ENCODE results near the gene SETBP1.

Gene SETBP1

GRCh38 chr18:44709307-44710126 lies 28.8 kb downstream of the SETBP1 start:
- in situ Hi-C loops (cut with HindIII; ENCODE audit: low pct_ligation_motif_present, low sequenced_read_pairs), result no loop called here
- Histone ChIP-seq H3K27me3 (replicated peaks) (no peaks in the 10 kb centered on the region), H3K27ac (no peak overlapping the region), H3K36me3 (replicated peaks) (no peaks in the 10 kb centered on the region), H3K4me3 (ENCODE audit: low read depth, low read length) (no peak overlapping the region)
- no peak for DNase-seq
- TF ChIP-seq CTCF (IDR thresholded peaks at IDR 0.05; ENCODE audit: low read depth, low read length, missing control alignments), result no peak

GRCh38 chr18:44710931-44711330 lies 30.2 kb downstream of the SETBP1 start:
- no peak for DNase-seq
- no peak for TF ChIP-seq CTCF (IDR thresholded peaks at IDR 0.05; ENCODE audit: low read depth, low read length, missing control alignments)
- Histone ChIP-seq H3K4me3 (ENCODE audit: low read depth, low read length) (no peak overlapping the region), H3K27ac (no peak overlapping the region), H3K27me3 (replicated peaks) (no peaks in the 10 kb centered on the region), H3K36me3 (replicated peaks) (no peaks in the 10 kb centered on the region)
- in situ Hi-C loops (cut with HindIII; ENCODE audit: low pct_ligation_motif_present, low sequenced_read_pairs), result no loop called here

- in situ Hi-C loops (cut with HindIII; ENCODE audit: low pct_ligation_motif_present, low sequenced_read_pairs), result no loop called here
- no peak overlapping the region for H3K4me3 ChIP-seq (ENCODE audit: low read depth, low read length)
- H3K27ac ChIP-seq, result no peak overlapping the region
- TF ChIP-seq CTCF (IDR thresholded peaks at IDR 0.05; ENCODE audit: low read depth, low read length, missing control alignments), result no peak
- H3K27me3 ChIP-seq (replicated peaks), result no peaks in the 10 kb centered on the region
- DNase-seq, result no peak
- H3K36me3 ChIP-seq (replicated peaks), result no peaks in the 10 kb centered on the region
Measured at GRCh38 chr18:44712025-44712424, 31.3 kb downstream of the SETBP1 start.

GRCh38 chr18:44713435-44713834 lies 32.7 kb downstream of the SETBP1 start:
- H3K27ac ChIP-seq, result no peak overlapping the region
- in situ Hi-C loops (cut with HindIII; ENCODE audit: low pct_ligation_motif_present, low sequenced_read_pairs), result no loop called here
- H3K36me3 ChIP-seq (replicated peaks), result no peaks in the 10 kb centered on the region
- no peak for DNase-seq
- H3K27me3 ChIP-seq (replicated peaks), result no peaks in the 10 kb centered on the region
- no peak overlapping the region for H3K4me3 ChIP-seq (ENCODE audit: low read depth, low read length)
- TF ChIP-seq CTCF (IDR thresholded peaks at IDR 0.05; ENCODE audit: low read depth, low read length, missing control alignments), result no peak

- TF ChIP-seq CTCF (IDR thresholded peaks at IDR 0.05; ENCODE audit: low read depth, low read length, missing control alignments), result no peak
- Histone ChIP-seq H3K36me3 (replicated peaks) (no peaks in the 10 kb centered on the region), H3K4me3 (ENCODE audit: low read depth, low read length) (no peak overlapping the region), H3K27ac (no peak overlapping the region), H3K27me3 (replicated peaks) (no peaks in the 10 kb centered on the region)
- no peak for DNase-seq
- in situ Hi-C loops (cut with HindIII; ENCODE audit: low pct_ligation_motif_present, low sequenced_read_pairs), result no loop called here
Measured at GRCh38 chr18:44714376-44714775, 33.7 kb downstream of the SETBP1 start.

- Histone ChIP-seq H3K4me3 (ENCODE audit: low read depth, low read length) (no peak overlapping the region), H3K27ac (no peak overlapping the region), H3K36me3 (replicated peaks) (no peaks in the 10 kb centered on the region), H3K27me3 (replicated peaks) (no peaks in the 10 kb centered on the region)
- in situ Hi-C loops (cut with HindIII; ENCODE audit: low pct_ligation_motif_present, low sequenced_read_pairs), result no loop called here
- TF ChIP-seq CTCF (IDR thresholded peaks at IDR 0.05; ENCODE audit: low read depth, low read length, missing control alignments), result no peak
- no peak for DNase-seq
Measured at GRCh38 chr18:44715245-44715644, 34.6 kb downstream of the SETBP1 start.
